ENCODE measurements around the gene MRPS23.

GRCh38 chr17:57808882-57809281, 41.0 kb downstream of the MRPS23 start:
- TF ChIP-seq CTCF (IDR thresholded peaks at IDR 0.05): no peak
- no peak for TF ChIP-seq POLR2A (IDR thresholded peaks at IDR 0.05)
